Endothelial cell of umbilical vein (primary cell): Measurements from ENCODE around the gene KCNH8. TPM values are rescaled to one million over a fixed set of nuclear protein-coding genes. Genes with fewer than 3 reads are reported as not detected.

Experiments used
- BruUV-seq: library from RNA; stranded (reverse); fragments of 400-500 nt; replicated peaks from 2 replicates; lab custom pipeline; 2021; lab: Mats Ljungman, UMichigan
- CTCF ChIA-PET: fragments of 300-600, 350-600 bp; sonication (Branson Sonifier 250); formaldehyde crosslinking; loops from one replicate; lab custom pipeline; 2021; ENCODE audit warnings: antibody characterized with exemption, inconsistent platforms; lab: Charles Lee
- POLR2A ChIA-PET: fragments of 300-600, 350-600 bp; sonication (Branson Sonifier 250); formaldehyde crosslinking; loops from one replicate; lab custom pipeline; 2021; ENCODE audit warnings: antibody characterized with exemption, inconsistent platforms; lab: Charles Lee
- DNase-seq: peaks from one replicate; pipeline ENCODE4 v3.0.0-alpha.2; 2011; ENCODE audit warnings: low read depth, low spot score
- FAIRE-seq: peaks from 2 replicates; lab custom pipeline; 2011; peaks lifted over from hg19 to GRCh38; lab: Jason Lieb, UNC
- H2AFZ ChIP-seq: 2 replicates; pipeline ENCODE4 v1.6.0; 2012; ENCODE audit warnings: low read depth, low read length, control low read depth, inconsistent platforms
- H3K27ac ChIP-seq: 2 replicates; pipeline ENCODE4 v1.5.1; 2011; ENCODE audit warnings: low read depth, mild to moderate bottlenecking, control low read depth, low read length, moderate library complexity; ENCODE audit not compliant: insufficient read depth
- H3K27me3 ChIP-seq, 2 experiments: 2 replicates each; pipeline versions ENCODE4 v1.6.0 to v1.6.1; 2011; ENCODE audit warnings: low read length in 2 of 2, mixed read lengths in 1 of 2; ENCODE audit not compliant: control insufficient read depth in 2 of 2, insufficient read depth in 2 of 2
- H3K36me3 ChIP-seq, 2 experiments: 2 replicates in 1 of 2; 3 replicates in 1 of 2; pipeline ENCODE4 v1.5.1; 2011; ENCODE audit warnings: low read length in 2 of 2, mild to moderate bottlenecking in 1 of 2, moderate library complexity in 1 of 2; ENCODE audit not compliant: control insufficient read depth in 2 of 2, insufficient read depth in 2 of 2; ENCODE audit errors: extremely low read depth in 1 of 2
- H3K4me1 ChIP-seq: 3 replicates; pipeline ENCODE4 v1.5.1; 2011; ENCODE audit warnings: mild to moderate bottlenecking, low read length; ENCODE audit not compliant: control insufficient read depth, insufficient read depth; ENCODE audit errors: extremely low read depth
- H3K4me2 ChIP-seq: 2 replicates; pipeline ENCODE4 v1.6.1; 2011; ENCODE audit warnings: low read length, control low read depth, mixed read lengths; ENCODE audit not compliant: insufficient read depth
- H3K4me3 ChIP-seq, 3 experiments: fragments of 200-600 bp in 1 of 3; sonication (generic), shearing (Covaris generic) in 1 of 3; replicated peaks in 1 of 3; 2 replicates each; pipeline ENCODE4 v1.5.1; 2011 to 2016; ENCODE audit warnings: control low read depth in 3 of 3, low read length in 3 of 3, mild to moderate bottlenecking in 2 of 3, inconsistent platforms in 1 of 3, low read depth in 1 of 3, moderate library complexity in 1 of 3; ENCODE audit not compliant: insufficient read depth in 1 of 3
- H3K79me2 ChIP-seq: 2 replicates; pipeline ENCODE4 v1.6.0; 2012; ENCODE audit warnings: low read length, inconsistent platforms; ENCODE audit not compliant: control insufficient read depth, insufficient read depth
- H3K9ac ChIP-seq: replicated peaks from 2 replicates; pipeline ENCODE3; 2011; ENCODE audit warnings: low read length, control low read depth; ENCODE audit not compliant: insufficient read depth; ENCODE audit errors: extremely low read depth
- H3K9me1 ChIP-seq: replicated peaks from 3 replicates; pipeline ENCODE4 v1.6.0; 2011; ENCODE audit warnings: mild to moderate bottlenecking, low read length; ENCODE audit not compliant: control insufficient read depth, insufficient read depth; ENCODE audit errors: extremely low read depth
- H3K9me3 ChIP-seq: replicated peaks from 2 replicates; pipeline ENCODE4 v1.5.1; 2012; ENCODE audit warnings: low read length, inconsistent platforms; ENCODE audit not compliant: control insufficient read depth, insufficient read depth
- H4K20me1 ChIP-seq: replicated peaks from 2 replicates; pipeline ENCODE3; 2011; ENCODE audit warnings: mild to moderate bottlenecking, low read length; ENCODE audit not compliant: control insufficient read depth, insufficient read depth; ENCODE audit errors: extremely low read depth
- CTCF ChIP-seq, 2 donors: IDR thresholded peaks; 1 replicate in 1 of 2; 2 replicates in 1 of 2; pipeline ENCODE4 v1.5.1; 2011; ENCODE audit warnings: low read length in 2 of 2, mild to moderate bottlenecking in 2 of 2, moderate library complexity in 2 of 2, control low read depth in 1 of 2, inconsistent platforms in 1 of 2, low read depth in 1 of 2; ENCODE audit not compliant: insufficient read depth in 1 of 2; ENCODE audit errors: extremely low read depth in 1 of 2
- EZH2 ChIP-seq: IDR thresholded peaks from 2 replicates; pipeline ENCODE4 v1.6.1; 2012; ENCODE audit warnings: borderline replicate concordance, low read depth, mild to moderate bottlenecking, moderate library complexity, low read length, inconsistent platforms; ENCODE audit not compliant: severe bottlenecking
- FOS ChIP-seq: IDR thresholded peaks from 2 replicates; pipeline ENCODE4 v1.6.1; 2011; ENCODE audit warnings: mild to moderate bottlenecking, low read length, moderate library complexity, borderline replicate concordance; ENCODE audit not compliant: insufficient read depth
- GATA2 ChIP-seq: IDR thresholded peaks from 2 replicates; pipeline ENCODE4 v1.7.0; 2011; ENCODE audit warnings: low read depth, mild to moderate bottlenecking, moderate library complexity, mixed read lengths, low read length; ENCODE audit not compliant: insufficient read length, insufficient read depth
- JUN ChIP-seq: IDR thresholded peaks from 2 replicates; pipeline ENCODE4 v1.6.1; 2011; ENCODE audit warnings: borderline replicate concordance, low read depth; ENCODE audit not compliant: insufficient read length, insufficient read depth
- MAX ChIP-seq: IDR thresholded peaks from 2 replicates; pipeline ENCODE4 v1.6.1; 2011; ENCODE audit not compliant: insufficient read depth, insufficient read length
- MYC ChIP-seq: IDR thresholded peaks from one replicate; pipeline ENCODE4 v1.6.1; 2011; ENCODE audit warnings: mild to moderate bottlenecking, low read depth, low read length
- POLR2A ChIP-seq: IDR thresholded peaks from 2 replicates; pipeline ENCODE4 v1.6.1; 2012; ENCODE audit warnings: low read depth, mild to moderate bottlenecking, control low read depth, low read length
- POLR2AphosphoS5 ChIP-seq: IDR thresholded peaks from 2 replicates; pipeline ENCODE4 v1.6.1; 2012; ENCODE audit warnings: low read depth, mild to moderate bottlenecking, control low read depth, low read length, moderate library complexity; ENCODE audit not compliant: insufficient read depth
- dilution Hi-C: fragments of 300-500 bp; cut with MboI; formaldehyde crosslinking; loops from one replicate; pipeline ENCODE4 v1.15.0; 2019; ENCODE audit warnings: low sequenced_read_pairs; ENCODE audit not compliant: extremely low pct_ligation_motif_present
- intact Hi-C: fragments of 100-400 bp; cut with micrococcal nuclease; formaldehyde crosslinking; loops from one replicate; pipeline ENCODE4 v1.10.0; 2022
- polyA plus RNA-seq, 4 experiments: library from polyadenylated mRNA; depleted of rRNA in 3 of 4; stranded (reverse) in 3 of 4; unstranded in 1 of 4; fragments of >200 nt; gene quantifications; 2 replicates each; pipeline versions ENCODE4 v1.2.1 to v1.2.3, GENCODE V29; 2011 to 2012; ENCODE audit warnings: missing spikeins in 1 of 4
- total RNA-seq: library from RNA; stranded (reverse); gene quantifications from 2 replicates; pipeline ENCODE4 v1.2.3, GENCODE V29; 2021

The KCNH8 gene
- total and polyA plus RNA-seq, 2 donors (not counting 3 experiments of a cell fraction or from before 2014, with no cell fraction given): not detected

- H3K36me3 ChIP-seq: no peaks in the 10 kb centered on the region
- POLR2A ChIA-PET: no interaction called here
- FAIRE-seq: no peak
Measured at GRCh38 chr3:19213603-19214220, 65.4 kb downstream of the KCNH8 start.

More at GRCh38 chr3:19213603-19214220, 65.4 kb downstream of the KCNH8 start:
- DNase-seq: no peak
- Histone ChIP-seq H3K9ac (no peak overlapping the region), H3K4me3 (no peak overlapping the region), H4K20me1 (no peaks in the 10 kb centered on the region), H3K4me2 (no peak overlapping the region), H3K27ac (no peak overlapping the region), H3K9me1 (no peaks in the 10 kb centered on the region), H3K4me1 (no peaks in the 10 kb centered on the region), H3K79me2 (no peaks in the 10 kb centered on the region), H3K27me3 (no peaks in the 10 kb centered on the region), H3K9me3 (peaks cover 5% of the 10 kb centered on the region), H2AFZ (no peak overlapping the region)
- dilution Hi-C loops: no loop called here
- CTCF ChIA-PET: no interaction called here
- no peak for TF ChIP-seq FOS
- TF ChIP-seq GATA2: no peak
- TF ChIP-seq JUN: no peak
- TF ChIP-seq CTCF (IDR thresholded peaks at IDR 0.05; ENCODE audit: extremely low read depth in 1 of 2, insufficient read depth in 1 of 2, low read depth in 1 of 2, low read length in 2 of 2): no peak
- TF ChIP-seq EZH2: no peak
- TF ChIP-seq MAX: no peak
- no peak for TF ChIP-seq MYC
- TF ChIP-seq POLR2A: no peak
- no peak for TF ChIP-seq POLR2AphosphoS5
- intact Hi-C loops: no loop called here
- BruUV-seq: no TSS peak
